SU-DHL-6 (cell line): ENCODE measurements around the gene IL1RL1.

Experiments used
- CTCF ChIP-seq: fragments of 200-600 bp; sonication (generic); IDR thresholded peaks from one replicate; pipeline ENCODE4 v1.5.1; 2017; ENCODE audit warnings: antibody characterized with exemption, mild to moderate bottlenecking, low read length, moderate library complexity; ENCODE audit not compliant: insufficient read depth, poor library complexity, severe bottlenecking
- EZH2phosphoT487 ChIP-seq: fragments of 200-600 bp; sonication (generic), shearing (Covaris generic); conservative IDR thresholded peaks from 2 replicates; pipeline ENCODE4 v1.6.1; 2018; ENCODE audit warnings: mild to moderate bottlenecking, antibody characterized with exemption, low read length, moderate library complexity, mixed read lengths

- TF ChIP-seq CTCF = no peak
- TF ChIP-seq EZH2phosphoT487 = no peak
Observed at GRCh38 chr2:102315921-102316320, 4.6 kb downstream of the IL1RL1 start.
